Fibroblast of skin of right quadriceps (primary cell): Measurements from ENCODE around the gene ITGB2.

Experiments
- DNase-seq: peaks from one replicate; pipeline ENCODE4 v3.0.0-alpha.2; 2013

Gene ITGB2

GRCh38 chr21:44955141-44955797 lies 34.6 kb upstream of the ITGB2 start:
- no peak for DNase-seq

DNA sequence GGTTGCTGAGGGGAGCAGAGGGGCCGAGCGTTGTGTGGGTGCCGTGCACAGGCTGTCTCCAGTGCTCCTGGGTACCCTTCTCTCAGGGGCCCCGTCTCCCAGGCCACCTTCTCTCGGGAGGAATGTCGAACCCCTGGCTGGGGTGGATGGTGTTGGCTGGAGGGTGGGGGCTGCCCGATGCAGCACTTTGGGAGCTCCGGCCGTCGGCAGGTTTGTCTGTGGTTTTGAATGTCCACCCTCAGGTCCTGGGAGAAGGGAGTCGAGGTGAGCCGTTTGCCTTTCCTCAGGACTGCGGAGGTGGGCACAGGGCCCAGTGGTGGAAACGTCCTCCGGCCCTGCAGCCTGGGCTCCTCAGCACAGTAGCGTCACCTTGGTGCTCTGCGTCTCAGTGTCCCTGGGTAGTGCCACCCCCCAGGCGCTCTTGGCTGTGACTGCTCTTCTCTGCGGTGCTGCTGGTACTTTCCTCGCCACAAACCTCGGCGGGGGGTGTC lies 33.6 kb upstream of the ITGB2 start:
- no peak for DNase-seq

DNA sequence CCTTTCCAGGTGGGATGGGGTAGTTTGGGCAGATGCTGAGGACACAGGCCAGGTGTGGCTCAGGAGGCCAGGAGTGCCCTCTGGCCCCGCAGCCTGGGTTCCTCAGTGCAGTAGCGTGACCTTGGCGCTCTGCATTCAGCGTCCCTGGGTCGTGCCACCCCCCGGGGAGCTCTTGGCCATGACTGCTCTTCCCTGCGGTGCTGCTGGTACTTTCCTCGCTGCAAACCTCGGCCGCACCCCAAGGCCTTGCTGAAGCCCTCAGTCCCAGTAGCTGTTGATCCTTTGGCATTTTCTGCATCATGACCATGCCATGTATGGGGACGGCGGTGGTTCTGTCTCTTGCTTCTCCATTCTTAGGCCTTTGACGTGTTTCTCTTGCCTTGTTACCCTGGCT lies 32.9 kb upstream of the ITGB2 start:
- DNase-seq: no peak

DNA sequence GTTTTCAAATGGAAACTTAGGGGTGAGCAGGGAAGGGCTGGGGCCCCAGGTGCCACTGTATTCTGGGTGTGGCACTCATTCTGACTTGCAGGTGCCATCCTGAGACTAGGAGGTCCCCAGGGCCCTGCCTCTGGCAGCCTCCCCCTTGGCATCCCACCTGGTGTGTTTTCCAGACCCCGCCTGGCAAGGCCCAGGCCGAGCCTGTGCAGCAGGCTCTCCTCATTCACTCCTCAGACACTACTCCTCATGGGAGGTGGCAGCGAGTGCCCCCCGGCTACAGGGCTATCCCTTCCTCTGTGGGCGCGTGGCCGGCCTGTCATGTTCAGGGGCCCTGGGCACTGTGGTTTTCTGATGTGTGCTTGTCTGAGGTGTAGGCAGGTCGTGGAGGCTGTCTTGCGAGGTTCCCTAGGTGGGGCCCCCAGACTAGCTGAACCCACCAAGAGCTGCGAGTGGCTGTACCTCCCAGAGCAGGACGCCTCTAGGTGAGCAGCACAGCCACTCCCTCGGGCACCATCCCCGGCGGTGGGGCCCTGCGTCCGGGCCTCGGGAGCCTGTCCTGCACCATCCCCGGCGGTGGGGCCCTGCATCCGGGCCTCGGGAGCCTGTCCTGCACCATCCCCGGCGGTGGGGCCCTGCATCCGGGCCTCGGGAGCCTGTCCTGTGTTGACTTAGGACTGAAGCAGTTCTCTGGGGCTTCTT lies 32.4 kb upstream of the ITGB2 start:
- DNase-seq: no peak

DNA sequence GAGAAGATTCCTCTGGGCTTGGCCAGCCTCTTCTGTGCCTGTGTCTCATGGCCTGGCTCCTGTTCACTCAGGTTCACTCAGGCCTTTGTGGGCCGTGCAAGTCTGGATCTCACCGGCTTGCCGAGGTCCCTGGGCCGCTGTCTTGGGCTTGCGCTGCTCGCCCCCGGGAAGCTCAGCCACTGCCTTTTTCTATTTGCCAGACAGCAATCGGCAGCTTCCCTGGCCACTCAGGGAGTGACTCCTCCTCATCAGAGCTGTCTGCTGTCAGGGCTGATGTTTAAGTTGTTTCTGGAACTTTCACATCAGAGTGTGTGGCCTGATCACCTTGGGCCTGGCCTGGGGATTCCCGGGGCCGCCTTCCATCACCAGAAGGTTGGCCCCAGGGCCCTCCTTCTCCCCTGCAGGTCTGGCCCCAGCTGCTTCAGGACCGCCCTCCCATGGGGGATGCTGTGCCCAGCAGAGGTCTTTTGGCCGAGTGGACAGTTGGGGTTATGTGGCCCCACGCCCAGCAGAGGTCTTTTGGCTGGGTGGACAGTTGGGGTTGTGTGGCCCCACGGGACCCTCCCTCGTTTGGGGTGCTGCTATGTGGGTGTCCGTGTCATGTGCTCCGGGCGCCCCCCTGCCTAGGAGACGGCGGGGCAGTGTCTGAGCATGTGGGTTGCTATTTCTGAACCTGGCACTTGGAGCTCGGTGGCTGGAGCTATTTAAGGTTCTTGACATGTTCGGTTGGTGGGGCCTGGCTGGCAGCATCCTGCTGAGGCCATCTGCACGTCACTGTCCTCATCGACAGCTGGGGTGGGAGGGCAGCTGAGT lies 31.6 kb upstream of the ITGB2 start:
- no peak for DNase-seq

GRCh38 chr21:44951186-44951915 lies 30.7 kb upstream of the ITGB2 start:
- DNase-seq: no peak

DNA sequence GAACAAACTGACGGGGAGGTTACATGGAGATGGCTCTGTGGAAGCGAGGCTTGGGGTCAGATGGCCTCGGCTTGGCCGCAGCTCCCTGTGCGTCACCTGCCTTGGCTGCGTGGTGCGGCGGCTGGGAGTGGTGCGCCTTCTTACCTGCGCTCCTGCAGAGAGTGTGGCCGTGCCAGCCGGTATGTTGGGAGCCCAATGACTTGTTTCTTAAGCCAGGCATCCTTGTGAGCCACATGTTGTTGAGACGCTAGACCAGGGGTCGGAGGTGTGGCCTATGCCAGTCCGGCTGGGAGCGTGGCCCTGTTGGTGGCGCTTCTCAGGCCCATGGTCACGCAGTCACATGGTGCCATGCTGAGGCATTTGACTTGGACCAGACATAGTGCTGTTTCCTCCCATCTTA lies 29.7 kb upstream of the ITGB2 start:
- DNase-seq: no peak

DNA sequence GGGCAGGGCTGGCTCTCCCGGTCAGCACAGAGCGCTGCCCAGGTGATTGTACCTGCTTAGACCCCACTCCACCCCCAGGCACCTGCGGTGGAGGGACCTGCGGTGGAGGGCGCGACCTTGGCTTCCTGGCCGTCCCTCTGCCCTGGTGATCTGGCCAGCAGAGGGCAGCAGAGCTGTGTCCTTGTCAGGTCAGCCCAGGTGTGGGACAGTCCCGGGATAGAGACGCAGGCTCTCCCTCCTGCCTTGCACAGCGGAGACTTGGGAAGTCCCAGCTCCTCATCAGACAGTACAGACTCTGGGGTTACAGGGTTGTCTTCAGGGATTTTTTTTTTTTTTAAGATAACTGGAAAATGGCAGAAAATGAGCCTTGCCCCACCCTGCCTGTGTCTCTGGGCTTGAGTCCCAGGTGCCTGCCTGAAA lies 29.1 kb upstream of the ITGB2 start:
- DNase-seq: peak; percentile 59

- DNase-seq: no peak
These were observed 28.6 kb upstream of the ITGB2 start for GRCh38 chr21:44949161-44949778.

DNA sequence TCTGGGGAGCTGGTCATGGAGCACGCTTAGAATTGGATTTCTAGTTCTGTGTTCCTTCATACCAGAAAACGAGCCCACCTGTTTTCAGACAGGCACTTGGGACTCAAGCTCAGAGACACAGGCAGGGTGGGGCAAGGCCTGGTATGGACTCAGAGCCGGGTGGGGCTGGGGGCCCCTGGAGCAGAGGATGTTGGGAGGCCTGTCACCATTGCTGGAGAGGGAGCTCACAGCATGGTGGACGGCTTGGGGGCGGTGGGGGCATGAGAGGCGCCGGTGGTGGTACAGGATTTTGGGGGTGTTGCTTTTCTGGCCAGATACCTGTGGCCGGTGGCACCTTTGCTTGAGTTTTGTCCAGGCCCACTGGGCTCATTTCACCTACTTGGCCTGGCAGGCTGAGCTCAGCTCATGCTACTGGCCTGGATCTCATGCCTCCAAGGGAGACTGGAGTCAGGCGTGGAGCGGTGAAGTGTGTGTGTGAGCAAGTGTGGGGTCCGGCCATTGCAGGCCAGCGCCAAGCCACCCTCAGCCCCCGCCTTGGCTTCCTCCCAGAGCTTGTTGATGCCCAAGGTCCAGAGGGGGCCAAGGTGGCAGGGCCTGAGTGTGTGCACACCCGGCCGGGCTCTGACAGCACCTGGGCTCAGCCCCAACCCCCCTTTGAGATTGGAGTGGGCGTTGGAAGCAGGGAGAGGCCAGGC lies 27.9 kb upstream of the ITGB2 start:
- no peak for DNase-seq

DNA sequence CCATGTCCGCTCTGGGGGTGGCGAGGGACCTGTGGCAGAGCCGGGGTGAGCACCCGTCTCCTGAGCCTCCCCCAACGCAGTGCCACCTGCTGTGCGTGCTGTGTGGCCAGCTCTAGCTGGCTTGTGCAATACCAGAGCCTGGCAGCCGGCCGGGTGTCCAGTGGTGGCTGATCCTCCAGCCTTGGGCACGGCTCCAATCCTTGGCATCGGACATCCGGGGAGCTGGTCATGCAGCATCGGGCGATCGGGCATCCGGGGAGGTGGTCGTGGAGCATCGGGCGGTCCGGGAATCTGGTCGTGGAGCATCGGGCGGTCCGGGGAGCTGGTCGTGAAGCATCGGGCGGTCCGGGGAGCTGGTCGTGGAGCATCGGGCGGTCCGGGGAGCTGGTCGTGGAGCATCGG lies 27.2 kb upstream of the ITGB2 start:
- DNase-seq: no peak

- no peak for DNase-seq
These were observed 26.6 kb upstream of the ITGB2 start for GRCh38 chr21:44947111-44947929.

DNA sequence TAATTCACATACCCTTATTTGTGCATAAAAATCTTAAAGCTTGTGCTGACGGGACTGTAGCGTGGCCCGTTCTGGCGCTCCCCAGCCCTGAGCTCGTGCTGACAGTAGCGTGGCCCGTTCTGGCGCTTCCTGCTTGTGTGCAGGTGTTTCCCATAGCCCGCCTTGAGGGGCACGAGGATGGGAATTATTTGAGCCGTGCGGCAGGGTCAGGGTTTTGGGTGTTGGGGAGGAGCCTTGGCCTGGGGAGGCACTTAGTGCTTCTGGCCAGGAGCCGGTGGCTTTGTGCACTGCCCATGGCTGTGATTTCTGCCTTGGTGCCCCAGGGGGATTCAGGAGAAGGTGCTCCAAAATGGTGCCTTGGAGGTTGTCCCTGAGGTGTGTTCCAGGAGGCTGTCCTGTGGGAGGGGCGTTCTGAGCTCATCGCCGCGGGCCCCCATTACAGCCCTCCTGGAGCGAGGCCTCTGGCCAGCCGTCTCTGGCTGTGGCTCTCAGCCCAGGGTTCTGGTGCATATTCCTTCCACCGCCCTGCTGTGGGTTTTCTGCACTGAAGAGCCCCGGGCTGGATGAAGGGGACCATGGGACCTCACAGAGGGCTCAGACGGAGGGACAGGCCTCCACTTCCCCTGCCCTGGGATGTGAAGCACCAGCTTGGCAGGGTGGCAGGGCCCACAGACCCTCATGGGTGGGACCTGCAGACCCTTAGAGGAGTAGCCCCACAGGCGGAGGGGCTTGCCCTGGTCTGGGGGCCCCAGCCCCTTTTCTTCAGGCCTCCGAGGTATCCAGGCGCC lies 25.7 kb upstream of the ITGB2 start:
- no peak for DNase-seq

DNA sequence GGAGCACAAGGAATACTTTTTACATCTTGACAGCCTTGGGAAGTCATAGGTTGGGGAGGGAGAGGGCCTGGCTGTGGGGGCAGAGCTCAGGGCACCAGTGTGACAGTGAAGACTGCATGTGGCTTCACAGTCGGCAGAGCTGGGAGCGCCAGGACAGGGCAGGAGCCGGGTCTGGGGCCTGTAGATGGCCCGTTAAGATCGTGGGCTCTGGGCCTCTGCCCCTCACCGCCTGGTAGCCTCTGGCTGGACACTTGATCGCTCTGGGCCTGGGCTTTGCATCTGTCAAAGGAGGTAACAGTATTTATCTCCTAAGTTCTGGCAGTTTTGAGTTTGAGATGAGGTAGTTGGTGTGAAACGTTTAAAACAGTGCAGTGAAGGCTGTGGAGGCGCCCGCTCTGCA lies 23.9 kb upstream of the ITGB2 start:
- no peak for DNase-seq

DNA sequence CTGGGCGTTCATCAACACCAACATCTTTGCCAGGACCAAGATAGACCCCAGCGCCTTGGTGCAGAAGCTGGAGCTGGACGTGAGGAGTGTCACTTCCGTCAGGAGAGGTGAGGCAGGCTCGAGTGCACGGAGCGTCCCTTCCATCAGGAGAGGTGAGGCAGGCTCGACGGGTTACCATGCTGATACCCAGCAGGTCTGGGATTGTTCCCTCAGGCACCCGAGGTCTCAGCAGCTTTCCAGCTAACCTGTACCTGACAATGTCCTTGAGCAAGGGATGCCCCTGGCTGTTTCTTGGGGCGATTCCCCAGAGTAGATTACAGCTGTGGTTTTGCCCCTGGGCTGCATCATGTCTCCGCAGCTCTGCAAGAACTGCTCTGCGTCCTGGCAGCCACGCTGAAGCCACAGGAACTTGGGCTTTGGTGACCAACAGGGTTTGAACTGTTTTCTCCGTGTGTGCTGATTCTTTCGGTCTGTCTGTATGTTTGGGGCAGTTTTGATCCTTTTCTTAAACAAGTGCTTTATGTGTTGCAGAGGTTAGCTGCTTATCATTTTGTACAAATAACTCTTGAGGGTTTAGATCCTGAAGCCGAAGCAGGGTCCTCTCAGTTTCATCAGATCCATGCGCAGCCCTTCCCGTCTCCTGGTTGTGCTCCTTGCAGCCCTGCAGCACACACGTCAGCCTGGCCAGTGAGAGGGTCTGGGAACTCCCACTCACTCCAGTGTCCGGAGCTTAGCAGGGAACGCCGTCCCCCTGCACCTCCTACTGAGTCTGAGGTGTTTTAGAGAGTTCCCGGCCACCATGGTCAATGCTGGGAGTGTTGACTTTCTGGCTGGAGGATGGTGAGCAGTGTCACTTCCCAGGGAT lies 23.2 kb upstream of the ITGB2 start:
- no peak for DNase-seq

DNA sequence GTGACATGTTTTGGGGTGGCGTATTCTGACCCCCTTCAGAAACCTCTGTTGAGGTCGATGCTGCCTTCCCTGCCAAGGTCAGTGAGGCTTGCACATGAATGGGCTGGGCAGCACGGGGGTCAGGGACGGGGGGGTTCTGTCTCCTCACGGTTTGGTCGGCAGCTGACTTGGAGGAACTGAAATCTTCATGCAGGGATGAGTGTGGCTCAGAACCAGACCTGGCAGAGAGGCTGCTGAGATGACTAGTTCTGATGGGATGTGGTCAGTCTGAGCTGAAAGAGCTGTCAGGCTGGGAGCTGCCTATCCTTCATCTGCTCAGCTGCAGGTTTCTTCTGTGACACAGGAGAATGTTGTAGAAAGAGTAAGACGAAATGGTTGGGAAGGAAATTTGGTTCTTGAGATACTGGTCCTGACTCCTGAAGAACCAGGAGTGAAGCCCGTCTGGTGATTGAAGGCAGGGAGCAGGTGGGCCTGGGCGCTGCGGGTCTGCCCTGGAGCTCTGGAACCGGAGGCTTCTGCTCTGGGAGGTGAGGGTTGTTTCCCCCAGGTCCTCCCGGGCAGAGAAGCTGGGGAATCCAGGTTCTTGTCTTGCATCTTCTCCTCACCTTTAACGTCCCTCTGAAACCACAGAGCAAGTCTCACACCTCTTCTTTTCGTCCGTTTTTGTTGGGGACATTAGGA lies 22.4 kb upstream of the ITGB2 start:
- no peak for DNase-seq

DNA sequence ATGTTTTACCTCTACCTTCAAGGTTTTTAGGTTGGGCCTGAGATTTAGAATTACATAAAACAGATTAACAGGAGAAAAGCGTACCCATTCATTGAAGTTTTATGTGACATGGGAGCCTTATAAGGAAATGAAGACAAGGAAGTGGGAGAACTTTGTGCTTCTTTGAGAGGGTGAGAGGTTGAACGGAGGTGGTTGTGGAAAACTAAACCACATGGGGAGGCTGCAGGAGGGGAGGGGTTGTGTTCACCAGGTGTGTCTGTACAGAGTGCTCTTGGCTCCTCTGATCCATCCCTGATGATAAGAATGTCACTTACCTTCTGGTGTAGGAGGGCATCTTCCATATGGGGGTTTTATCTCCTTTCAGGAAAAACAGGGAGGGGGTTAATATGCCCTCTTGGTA lies 21.9 kb upstream of the ITGB2 start:
- no peak for DNase-seq

DNA sequence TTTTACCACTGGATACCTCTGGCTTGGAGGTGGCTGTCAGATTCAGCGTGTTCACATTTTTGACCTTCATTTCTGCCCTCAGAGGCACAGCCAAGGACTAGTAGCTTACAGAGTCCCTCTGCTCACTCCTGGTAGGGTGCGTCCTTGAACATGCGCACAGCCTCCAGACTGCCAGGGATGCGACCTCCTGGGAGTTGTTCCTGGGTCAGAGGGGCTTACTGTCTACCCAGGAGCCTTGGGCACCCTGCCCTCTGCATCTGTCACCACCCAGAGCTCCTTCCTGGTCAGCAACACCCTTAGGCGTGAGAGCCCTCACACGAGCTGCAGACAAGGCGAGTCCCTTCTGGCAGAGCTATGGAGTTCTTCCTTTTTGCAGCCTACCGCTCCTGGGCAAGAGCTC lies 20.9 kb upstream of the ITGB2 start:
- no peak for DNase-seq
